22Rv1 (cell line): ENCODE results near the gene USP12.
A peak's percentile ranks its signal among the peaks of the same experiment; 100 is the strongest.
"Not testable (repeated sequence)": the region's sequence is repeated elsewhere in the genome, so short reads cannot be mapped to it uniquely, and the experiment has no call there.

Source experiments
- H3K27ac ChIP-seq: fragments of 450-650 bp; 2 replicates; pipeline ENCODE4 v1.5.1; 2017
- CTCF ChIP-seq: fragments of 450-650 bp; IDR thresholded peaks from 2 replicates; pipeline ENCODE4 v1.5.1; 2017; ENCODE audit warnings: mild to moderate bottlenecking
- ZFX ChIP-seq: fragments of 450-650 bp; IDR thresholded peaks from 2 replicates; pipeline ENCODE4 v1.6.1; 2017; ENCODE audit warnings: antibody characterized with exemption, borderline replicate concordance

USP12 gene

GRCh38 chr13:27171244-27171826 is at the start of gene USP12:
USP12 (minus strand) TSS chr13:27171811; CDS start chr13:27171639, 172 bp downstream.
- H3K27ac ChIP-seq = peak within 1 kb of the TSS; percentile 72
- TF ChIP-seq CTCF (no peak), ZFX (no peak)

GRCh38 chr13:27219611-27220010 is 48.0 kb upstream of the USP12 start:
- no peak overlapping the region for H3K27ac ChIP-seq
- no peak for TF ChIP-seq ZFX
- no peak for TF ChIP-seq CTCF

- H3K27ac ChIP-seq = not testable (repeated sequence)
Measured at GRCh38 chr13:27218861-27219260, 47.2 kb upstream of the USP12 start.

GRCh38 chr13:27217791-27218190 is 46.2 kb upstream of the USP12 start:
- H3K27ac ChIP-seq = not testable (repeated sequence)

- not testable (repeated sequence) for H3K27ac ChIP-seq
Measured at GRCh38 chr13:27213386-27213785, 41.8 kb upstream of the USP12 start.

- H3K27ac ChIP-seq = no peak overlapping the region
- TF ChIP-seq CTCF (no peak), ZFX (no peak)
Measured at GRCh38 chr13:27211771-27212364, 40.3 kb upstream of the USP12 start.

GRCh38 chr13:27211271-27211670 is 39.7 kb upstream of the USP12 start:
- no peak overlapping the region for H3K27ac ChIP-seq
- TF ChIP-seq CTCF = no peak
- no peak for TF ChIP-seq ZFX

GRCh38 chr13:27208514-27208913 is 36.9 kb upstream of the USP12 start:
- H3K27ac ChIP-seq = no peak overlapping the region
- TF ChIP-seq CTCF (no peak), ZFX (no peak)

GRCh38 chr13:27203854-27204253 is 32.2 kb upstream of the USP12 start:
- no peak overlapping the region for H3K27ac ChIP-seq
- TF ChIP-seq CTCF (no peak), ZFX (no peak)
